H9 (cell line): ENCODE results near the gene ARL2BP. TPM values are rescaled to one million over a fixed set of nuclear protein-coding genes. Genes with fewer than 3 reads are reported as not detected.

Source experiments
- DNase-seq: peaks from one replicate; pipeline ENCODE4 v3.0.0-alpha.2; 2017
- H2AFZ ChIP-seq: one replicate; pipeline ENCODE4 v1.6.1; 2013; ENCODE audit warnings: mild to moderate bottlenecking, low read length, control low read depth, moderate library complexity
- H2AK5ac ChIP-seq: 2 replicates; pipeline ENCODE4 v1.6.1; 2013; ENCODE audit warnings: low read length, control low read depth, mixed read lengths; ENCODE audit not compliant: insufficient read length
- H2BK120ac ChIP-seq: one replicate; pipeline ENCODE4 v1.6.1; 2013; ENCODE audit warnings: low read depth, mild to moderate bottlenecking, low read length, control low read depth, inconsistent platforms; ENCODE audit not compliant: poor library complexity, severe bottlenecking
- H2BK12ac ChIP-seq: 2 replicates; pipeline ENCODE4 v1.6.1; 2013; ENCODE audit warnings: low read length, control low read depth, mixed read lengths, low read depth; ENCODE audit not compliant: insufficient read length
- H2BK15ac ChIP-seq: 2 replicates; pipeline ENCODE4 v1.6.1; 2013; ENCODE audit warnings: low read depth, low read length, control low read depth
- H2BK20ac ChIP-seq: one replicate; pipeline ENCODE4 v1.6.1; 2013; ENCODE audit warnings: low read depth, mild to moderate bottlenecking, low read length, control low read depth, inconsistent platforms; ENCODE audit not compliant: poor library complexity, severe bottlenecking
- H2BK5ac ChIP-seq: 2 replicates; pipeline ENCODE4 v1.6.1; 2013; ENCODE audit warnings: low read length, control low read depth, mixed read lengths; ENCODE audit not compliant: insufficient read length
- H3K14ac ChIP-seq: 2 replicates; pipeline ENCODE4 v1.6.1; 2013; ENCODE audit warnings: low read length, control low read depth; ENCODE audit not compliant: insufficient read depth
- H3K18ac ChIP-seq: 2 replicates; pipeline ENCODE4 v1.6.1; 2013; ENCODE audit warnings: low read depth, mild to moderate bottlenecking, mixed read lengths, low read length, control low read depth; ENCODE audit not compliant: insufficient read length
- H3K23ac ChIP-seq: 2 replicates; pipeline ENCODE4 v1.6.1; 2013; ENCODE audit warnings: low read length, control low read depth, mixed read lengths, low read depth; ENCODE audit not compliant: insufficient read length
- H3K23me2 ChIP-seq: 2 replicates; pipeline ENCODE4 v1.6.1; 2013; ENCODE audit warnings: low read depth, mild to moderate bottlenecking, mixed read lengths, low read length, control low read depth; ENCODE audit not compliant: insufficient read length, poor library complexity, severe bottlenecking
- H3K27ac ChIP-seq: 2 replicates; pipeline ENCODE4 v1.5.1; 2013; ENCODE audit warnings: low read length, control low read depth, mixed read lengths, low read depth; ENCODE audit not compliant: insufficient read length
- H3K27me3 ChIP-seq: 2 replicates; pipeline ENCODE4 v1.6.1; 2013; ENCODE audit warnings: low read length, control low read depth, inconsistent platforms; ENCODE audit not compliant: insufficient read depth
- H3K4ac ChIP-seq: 2 replicates; pipeline ENCODE4 v1.6.1; 2013; ENCODE audit warnings: low read depth, mild to moderate bottlenecking, control low read depth, inconsistent platforms, low read length, moderate library complexity
- H3K4me1 ChIP-seq: 2 replicates; pipeline ENCODE4 v1.6.1; 2013; ENCODE audit warnings: low read length, control low read depth, inconsistent platforms; ENCODE audit not compliant: insufficient read depth
- H3K4me2 ChIP-seq: 2 replicates; pipeline ENCODE4 v1.6.1; 2013; ENCODE audit warnings: low read length, control low read depth, mixed read lengths; ENCODE audit not compliant: insufficient read length, insufficient read depth
- H3K56ac ChIP-seq: 2 replicates; pipeline ENCODE4 v1.6.1; 2013; ENCODE audit warnings: low read depth, mild to moderate bottlenecking, mixed read lengths, low read length, control low read depth; ENCODE audit not compliant: insufficient read length
- H3K79me1 ChIP-seq: 2 replicates; pipeline ENCODE4 v1.6.1; 2013; ENCODE audit warnings: low read depth, mild to moderate bottlenecking, moderate library complexity, low read length, control low read depth, inconsistent platforms; ENCODE audit not compliant: insufficient read depth, poor library complexity, severe bottlenecking
- H3K79me2 ChIP-seq: 2 replicates; pipeline ENCODE4 v1.6.1; 2013; ENCODE audit warnings: low read length, control low read depth, inconsistent platforms; ENCODE audit not compliant: insufficient read depth
- H3K9ac ChIP-seq: 2 replicates; pipeline ENCODE4 v1.6.1; 2013; ENCODE audit warnings: low read length, control low read depth, mixed read lengths; ENCODE audit not compliant: insufficient read length; ENCODE audit errors: extremely low read depth
- H3K9me3 ChIP-seq: one replicate; pipeline ENCODE4 v1.6.1; 2013; ENCODE audit warnings: low read depth, low read length, inconsistent platforms; ENCODE audit not compliant: control insufficient read depth
- H3T11ph ChIP-seq: one replicate; pipeline ENCODE4 v1.6.1; 2013; ENCODE audit warnings: mild to moderate bottlenecking, low read length, control low read depth, inconsistent platforms
- H4K20me1 ChIP-seq: one replicate; pipeline ENCODE4 v1.6.1; 2013; ENCODE audit not compliant: control insufficient read depth, insufficient read length, insufficient read depth
- H4K5ac ChIP-seq: 2 replicates; pipeline ENCODE4 v1.6.1; 2013; ENCODE audit warnings: low read depth, mild to moderate bottlenecking, mixed read lengths, low read length, control low read depth; ENCODE audit not compliant: insufficient read length
- H4K8ac ChIP-seq: replicated peaks from 2 replicates; pipeline ENCODE4 v1.6.1; 2013; ENCODE audit warnings: low read length, control low read depth, mixed read lengths, low read depth; ENCODE audit not compliant: insufficient read length
- H4K91ac ChIP-seq: 2 replicates; pipeline ENCODE4 v1.6.1; 2013; ENCODE audit warnings: low read depth, mild to moderate bottlenecking, moderate library complexity, mixed read lengths, low read length, control low read depth; ENCODE audit not compliant: insufficient read length
- H3K27ac Mint-ChIP-seq, 3 experiments: 2 replicates in 2 of 3; 3 replicates in 1 of 3; pipeline ENCODE4 v1.8.0; 2020 to 2021; ENCODE audit warnings: mixed read lengths in 3 of 3, mild to moderate bottlenecking in 1 of 3, moderate library complexity in 1 of 3
- H3K27me3 Mint-ChIP-seq: 2 replicates; pipeline ENCODE4 v1.8.0; 2021; ENCODE audit warnings: low read depth, mild to moderate bottlenecking, moderate library complexity, mixed read lengths
- H3K36me3 Mint-ChIP-seq, 3 experiments: 2 replicates in 2 of 3; 3 replicates in 1 of 3; pipeline ENCODE4 v1.8.0; 2020 to 2021; ENCODE audit warnings: low read depth in 3 of 3, mixed read lengths in 3 of 3; ENCODE audit not compliant: insufficient read depth in 1 of 3
- H3K4me1 Mint-ChIP-seq, 2 experiments: 2 replicates each; pipeline ENCODE4 v1.8.0; 2020; ENCODE audit warnings: mixed read lengths in 2 of 2
- H3K4me3 Mint-ChIP-seq, 2 experiments: 2 replicates in 1 of 2; 3 replicates in 1 of 2; pipeline ENCODE4 v1.8.0; 2020 to 2021; ENCODE audit warnings: mild to moderate bottlenecking in 2 of 2, mixed read lengths in 2 of 2, moderate library complexity in 1 of 2
- H3K9me3 Mint-ChIP-seq, 2 experiments: 2 replicates in 1 of 2; 3 replicates in 1 of 2; pipeline ENCODE4 v1.8.0; 2020; ENCODE audit warnings: mild to moderate bottlenecking in 2 of 2, mixed read lengths in 2 of 2, moderate library complexity in 1 of 2
- WGBS: extraction: QIAGEN DNeasy Blood & Tissue Kit; methylation state at CpG from one replicate; pipeline ENCODE4 v1.1.7; 2013; ENCODE audit warnings: missing lambda C conversion rate, low lambda C conversion rate, mixed read lengths; ENCODE audit not compliant: insufficient read length; ENCODE audit errors: extremely low coverage; 5-methylcytosine and 5-hydroxymethylcytosine counted together
- total RNA-seq: library from RNA; stranded (reverse); gene quantifications from 2 replicates; pipeline ENCODE4 v1.2.1, GENCODE V29; 2021
- TF ChIP-seq, protein P1 (sequence below): fragments of 200-600 bp; sonication (generic); conservative IDR thresholded peaks from 3 replicates; pipeline ENCODE4 v1.8.0; 2021; ENCODE audit warnings: antibody characterized with exemption, mild to moderate bottlenecking

The ARL2BP gene
- total RNA-seq, 1 experiment from 2014 or later = 18.0 TPM

DNA sequence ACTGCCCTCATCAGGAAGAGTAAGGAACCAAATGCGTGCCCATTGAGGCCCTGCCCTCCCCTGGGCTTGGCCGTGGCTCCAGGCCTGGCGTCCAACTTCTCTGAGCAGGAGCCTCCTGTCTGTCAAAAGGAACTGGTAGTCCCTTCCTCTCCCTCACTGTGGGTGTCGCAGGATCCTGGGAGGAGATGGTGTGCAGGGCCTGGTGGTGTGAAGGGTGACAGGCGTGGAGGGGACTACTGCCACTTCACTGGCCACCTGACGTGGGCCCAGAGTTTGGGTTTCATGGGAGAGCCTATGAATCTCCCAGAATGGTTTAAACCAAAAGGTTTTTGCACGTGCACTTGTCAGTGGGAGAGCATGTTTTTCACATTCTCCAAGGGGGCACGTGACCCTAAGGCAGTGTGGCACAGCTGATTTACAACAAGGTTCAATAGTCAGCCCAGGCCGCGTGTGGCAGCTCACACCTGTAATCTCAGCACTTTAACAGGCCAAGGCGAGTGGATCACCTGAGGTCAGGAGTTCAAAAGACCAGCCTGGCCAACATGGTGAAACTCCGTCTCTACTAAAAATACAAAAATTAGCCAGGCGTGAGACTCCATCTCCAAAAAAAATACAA, 12.5 kb downstream of the ARL2BP start:
- no peak overlapping the region for H3K4me2 ChIP-seq
- no peak overlapping the region for H3K27ac ChIP-seq
- peaks cover 4 to 6% (median 6%) of the 10 kb centered on the region in 3 experiments for H3K36me3 Mint-ChIP-seq
- no peak for DNase-seq
- no peaks in the 10 kb centered on the region for H3K79me2 ChIP-seq
- H3K27ac Mint-ChIP-seq = no peak overlapping the region
- no peak overlapping the region for H3K4me3 Mint-ChIP-seq
- no peak overlapping the region for H2BK5ac ChIP-seq
- H3K9ac ChIP-seq = no peak overlapping the region
- no peak overlapping the region for H2BK15ac ChIP-seq
- no peaks in the 10 kb centered on the region for H3K9me3 ChIP-seq
- no peak overlapping the region for H4K91ac ChIP-seq
- no peak overlapping the region for H4K5ac ChIP-seq
- no peaks in the 10 kb centered on the region for H4K20me1 ChIP-seq
- H3K9me3 Mint-ChIP-seq = no peaks in the 10 kb centered on the region; a peak in 2 of 5 replicates
- no peak overlapping the region for H3T11ph ChIP-seq
- no peak overlapping the region for H2AK5ac ChIP-seq
- no peak overlapping the region for H3K18ac ChIP-seq
- no peak overlapping the region for H2BK12ac ChIP-seq
- H3K4me1 Mint-ChIP-seq = peaks cover 13% of the 10 kb centered on the region in 2 experiments
- H3K4ac ChIP-seq = no peak overlapping the region
- no peaks in the 10 kb centered on the region for H3K27me3 ChIP-seq
- H3K56ac ChIP-seq = no peak overlapping the region
- no CpG with 5 or more reads among the region's 13 CpGs for WGBS
- no peaks in the 10 kb centered on the region for H3K23me2 ChIP-seq
- no peaks in the 10 kb centered on the region for H3K79me1 ChIP-seq
- H3K23ac ChIP-seq = no peak overlapping the region
- no peak overlapping the region for H2BK20ac ChIP-seq
- H3K27me3 Mint-ChIP-seq = no peaks in the 10 kb centered on the region; the same call in 1 of the 2 replicates
- H2BK120ac ChIP-seq = no peak overlapping the region
- H3K4me1 ChIP-seq = peaks cover 3% of the 10 kb centered on the region
- H3K14ac ChIP-seq = no peak overlapping the region; the same call in 1 of the 2 replicates
- no peak overlapping the region for H2AFZ ChIP-seq
- TF ChIP-seq, protein P1, sequence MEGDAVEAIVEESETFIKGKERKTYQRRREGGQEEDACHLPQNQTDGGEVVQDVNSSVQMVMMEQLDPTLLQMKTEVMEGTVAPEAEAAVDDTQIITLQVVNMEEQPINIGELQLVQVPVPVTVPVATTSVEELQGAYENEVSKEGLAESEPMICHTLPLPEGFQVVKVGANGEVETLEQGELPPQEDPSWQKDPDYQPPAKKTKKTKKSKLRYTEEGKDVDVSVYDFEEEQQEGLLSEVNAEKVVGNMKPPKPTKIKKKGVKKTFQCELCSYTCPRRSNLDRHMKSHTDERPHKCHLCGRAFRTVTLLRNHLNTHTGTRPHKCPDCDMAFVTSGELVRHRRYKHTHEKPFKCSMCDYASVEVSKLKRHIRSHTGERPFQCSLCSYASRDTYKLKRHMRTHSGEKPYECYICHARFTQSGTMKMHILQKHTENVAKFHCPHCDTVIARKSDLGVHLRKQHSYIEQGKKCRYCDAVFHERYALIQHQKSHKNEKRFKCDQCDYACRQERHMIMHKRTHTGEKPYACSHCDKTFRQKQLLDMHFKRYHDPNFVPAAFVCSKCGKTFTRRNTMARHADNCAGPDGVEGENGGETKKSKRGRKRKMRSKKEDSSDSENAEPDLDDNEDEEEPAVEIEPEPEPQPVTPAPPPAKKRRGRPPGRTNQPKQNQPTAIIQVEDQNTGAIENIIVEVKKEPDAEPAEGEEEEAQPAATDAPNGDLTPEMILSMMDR = no peak
- no peak overlapping the region for H4K8ac ChIP-seq
